GM12878 (cell line): ENCODE data around the gene ACSS1. TPM values are rescaled to one million over a fixed set of nuclear protein-coding genes. Genes with fewer than 3 reads are reported as not detected.

ENCODE experiments used
- ATAC-seq: fragments of 200-7000 bp; cut with Tn5 transposase; 3 replicates; pipeline ENCODE4 v1.9.1; 2020; ENCODE audit warnings: mild to moderate bottlenecking, moderate library complexity
- BruUV-seq: library from RNA; stranded (reverse); fragments of 400-500 nt; replicated peaks from 2 replicates; lab custom pipeline; 2021; lab: Mats Ljungman, UMichigan
- CTCF ChIA-PET: fragments of 300-600 bp; sonication (Branson Sonifier 250); formaldehyde crosslinking; extraction: SDS; loops from one replicate; lab custom pipeline; 2021; ENCODE audit warnings: inconsistent platforms; lab: Yijun Ruan, JAX
- POLR2A ChIA-PET: fragments of 350-600 bp; formaldehyde crosslinking; extraction: SDS; loops from one replicate; lab custom pipeline; 2021; ENCODE audit warnings: inconsistent platforms; lab: Charles Lee
- RAD21 ChIA-PET: fragments of 300-600 bp; sonication (Branson Sonifier 250); formaldehyde crosslinking; loops from one replicate; lab custom pipeline; 2023; ENCODE audit warnings: antibody characterized with exemption; ENCODE audit not compliant: unreplicated experiment; lab: Charles Lee
- SMC1A ChIA-PET: fragments of 300-600 bp; sonication (Branson Sonifier 250); formaldehyde crosslinking; loops from one replicate; lab custom pipeline; 2023; ENCODE audit not compliant: unreplicated experiment, uncharacterized antibody; lab: Charles Lee
- DNase-seq: peaks from one replicate; pipeline ENCODE4 v3.0.0-alpha.2; 2011; ENCODE audit warnings: low read depth, low spot score
- FAIRE-seq: peaks from 3 replicates; lab custom pipeline; 2011; peaks lifted over from hg19 to GRCh38; lab: Jason Lieb, UNC
- H2AFZ ChIP-seq: 2 replicates; pipeline ENCODE4 v1.6.0; 2011; ENCODE audit warnings: low read depth, low read length, control low read depth; ENCODE audit not compliant: control insufficient read depth
- H3K27ac ChIP-seq: 2 replicates; pipeline ENCODE4 v1.5.1; 2011; ENCODE audit warnings: control low read depth; ENCODE audit not compliant: control insufficient read depth, insufficient read depth
- H3K27me3 ChIP-seq, 2 experiments: replicated peaks in 1 of 2; 2 replicates each; pipeline versions ENCODE4 v1.6.0 to v1.6.1; 2011; ENCODE audit warnings: low read length in 1 of 2; ENCODE audit not compliant: control insufficient read depth in 2 of 2, insufficient read depth in 2 of 2
- H3K36me3 ChIP-seq, 2 experiments: 2 replicates each; pipeline ENCODE4 v1.5.1; 2011; ENCODE audit warnings: low read length in 1 of 2; ENCODE audit not compliant: control insufficient read depth in 2 of 2, insufficient read depth in 2 of 2
- H3K4me1 ChIP-seq: 2 replicates; pipeline ENCODE4 v1.6.1; 2011; ENCODE audit warnings: mild to moderate bottlenecking, low read length, moderate library complexity, mixed read lengths; ENCODE audit not compliant: control insufficient read depth, insufficient read depth
- H3K4me2 ChIP-seq: 2 replicates; pipeline ENCODE4 v1.6.0; 2011; ENCODE audit warnings: control low read depth; ENCODE audit not compliant: control insufficient read depth, insufficient read depth
- H3K4me3 ChIP-seq: fragments of 200-600 bp; sonication (generic); 2 replicates; pipeline ENCODE4 v1.5.1; 2016
- H3K79me2 ChIP-seq: 2 replicates; pipeline ENCODE4 v1.6.0; 2011; ENCODE audit warnings: low read length; ENCODE audit not compliant: control insufficient read depth, insufficient read depth
- H3K9ac ChIP-seq: 2 replicates; pipeline ENCODE4 v1.8.0; 2011; ENCODE audit warnings: low read length, control low read depth, mixed read lengths; ENCODE audit not compliant: control insufficient read depth, insufficient read depth
- H3K9me3 ChIP-seq: replicated peaks from 3 replicates; pipeline ENCODE4 v1.5.1; 2011; ENCODE audit warnings: mild to moderate bottlenecking, low read length; ENCODE audit not compliant: control insufficient read depth, insufficient read depth
- H4K20me1 ChIP-seq: 2 replicates; pipeline ENCODE4 v1.6.0; 2011; ENCODE audit not compliant: control insufficient read depth, insufficient read depth
- MXI1 ChIP-seq: fragments of 150-350 bp; IDR thresholded peaks from 2 replicates; pipeline ENCODE4 v1.6.1; 2011; ENCODE audit warnings: low read depth, mild to moderate bottlenecking, inconsistent platforms, low read length, improper control_type of control experiment
- POLR2AphosphoS2 ChIP-seq: IDR thresholded peaks from 2 replicates; pipeline ENCODE4 v1.6.1; 2011; ENCODE audit warnings: low read depth, mild to moderate bottlenecking, low read length, improper control_type of control experiment, moderate library complexity
- SRF ChIP-seq, 2 experiments: IDR thresholded peaks; 2 replicates each; pipeline ENCODE4 v1.6.1; 2011; ENCODE audit warnings: low read depth in 2 of 2, low read length in 2 of 2, mild to moderate bottlenecking in 1 of 2, moderate library complexity in 1 of 2
- SUPT20H ChIP-seq: IDR thresholded peaks from 2 replicates; pipeline ENCODE4 v1.6.1; 2011; ENCODE audit warnings: low read depth, mild to moderate bottlenecking, low read length, moderate library complexity, borderline replicate concordance; ENCODE audit not compliant: control insufficient read depth
- WGBS: methylation state at CpG from one replicate; pipeline ENCODE4 v1.1.6; 2016; ENCODE audit warnings: low lambda C conversion rate; ENCODE audit not compliant: insufficient replicate concordance, insufficient coverage; ENCODE audit errors: missing lambda C conversion rate; 5-methylcytosine and 5-hydroxymethylcytosine counted together
- in situ Hi-C: fragments of 300-500 bp; cut with MboI; formaldehyde crosslinking; loops from 9 replicates; pipeline ENCODE4 v1.14.3; 2018; ENCODE audit warnings: mixed read lengths
- intact Hi-C: fragments of 100-400 bp; cut with micrococcal nuclease; formaldehyde crosslinking; loops from one replicate; pipeline ENCODE4 v1.14.2; 2022; ENCODE audit not compliant: unreplicated experiment
- polyA plus RNA-seq, 11 experiments: library from polyadenylated mRNA; depleted of rRNA in 4 of 11; unstranded in 6 of 11; stranded (reverse) in 5 of 11; fragments of >200 nt; fragmentation: Nextera tagmentation in 4 of 11; fragmentation: Illumina TruSeq in 1 of 11; extraction: Ambion mirVana in 4 of 11; extraction: Trizol in 1 of 11; gene quantifications; 1 replicate in 1 of 11; 2 replicates in 10 of 11; pipeline versions ENCODE4 v1.2.1 to v1.2.3, GENCODE V29; 2011 to 2016; ENCODE audit warnings: inconsistent platforms in 2 of 11, missing spikeins in 2 of 11, low read depth in 1 of 11
- total RNA-seq, 4 experiments: library from RNA; depleted of rRNA in 3 of 4; stranded (reverse); fragments of >200 nt in 3 of 4; fragmentation: Illumina TruSeq in 1 of 4; extraction: Trizol in 1 of 4; gene quantifications; 2 replicates each; pipeline versions ENCODE4 v1.2.1 to v1.2.3, GENCODE V29; 2013 to 2021
- TF ChIP-seq, protein P1 (sequence below): IDR thresholded peaks from 2 replicates; pipeline ENCODE4 v1.6.1; 2012; ENCODE audit warnings: mild to moderate bottlenecking, low read depth, low read length
- TF ChIP-seq, protein P2 (sequence below): IDR thresholded peaks from 2 replicates; pipeline ENCODE4 v1.6.1; 2011; ENCODE audit warnings: borderline replicate concordance, low read depth, mild to moderate bottlenecking, moderate library complexity, mixed read lengths, low read length; ENCODE audit not compliant: insufficient read depth; ENCODE audit errors: extremely low read length
- TF ChIP-seq, protein P3 (sequence below): fragments of 150-350 bp; IDR thresholded peaks from 2 replicates; pipeline ENCODE4 v1.6.1; 2016; ENCODE audit warnings: low read depth, low read length

ACSS1 gene
- total and polyA plus RNA-seq, 10 of the 15 experiments (the other 5 are each of a cell fraction or from before 2014, with no cell fraction given), result 1.3 to 44.9 (median 31.1) TPM

DNA sequence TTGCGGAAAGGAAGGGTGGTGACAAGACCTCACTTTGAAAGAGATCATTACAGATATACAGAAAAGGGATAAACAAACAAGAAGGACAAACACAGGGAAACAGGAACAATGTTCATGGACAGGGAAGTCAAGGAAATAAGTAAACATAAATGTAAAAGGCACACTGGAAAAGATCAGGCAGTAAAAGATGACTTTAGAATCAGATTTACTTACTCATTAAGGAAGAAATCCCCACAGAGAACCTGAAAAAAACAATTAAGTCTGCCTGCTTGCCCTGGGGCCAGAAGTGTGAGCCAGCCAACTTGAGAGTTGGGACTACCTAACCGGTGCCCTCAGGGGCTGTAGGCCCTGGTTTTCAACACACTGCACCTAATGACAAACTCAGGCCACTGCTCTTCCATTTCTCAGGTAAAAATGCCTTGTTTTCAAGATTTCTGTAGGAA, 67.1 kb downstream of the ACSS1 start:
- RAD21 ChIA-PET, result interaction anchor here (1.0 kb wide), 1 partner anchor 74 kb away, joined by 3 read pairs; no protein-coding TSS in a partner anchor
- no peak for FAIRE-seq
- intact Hi-C loops, result no loop called here
- Histone ChIP-seq H3K27ac (no peak overlapping the region; the same call in 1 of the 2 replicates), H3K9ac (peak overlapping the region; percentile 34; the same call in 1 of the 2 replicates), H3K36me3 (no peaks in the 10 kb centered on the region; a peak in 1 of 4 replicates), H3K4me2 (peak overlapping the region; percentile 79), H3K9me3 (no peaks in the 10 kb centered on the region), H3K4me3 (peak overlapping the region; percentile 87; the same call in 1 of the 2 replicates), H4K20me1 (no peaks in the 10 kb centered on the region), H3K27me3 (no peaks in the 10 kb centered on the region), H3K79me2 (peaks cover 39% of the 10 kb centered on the region), H2AFZ (no peak overlapping the region), H3K4me1 (peaks cover 7% of the 10 kb centered on the region; the same call in 1 of the 2 replicates)
- POLR2A ChIA-PET, result no interaction called here
- WGBS, result 93% methylated on average over 2 of the region's 2 CpGs
- TF ChIP-seq, protein P1, sequence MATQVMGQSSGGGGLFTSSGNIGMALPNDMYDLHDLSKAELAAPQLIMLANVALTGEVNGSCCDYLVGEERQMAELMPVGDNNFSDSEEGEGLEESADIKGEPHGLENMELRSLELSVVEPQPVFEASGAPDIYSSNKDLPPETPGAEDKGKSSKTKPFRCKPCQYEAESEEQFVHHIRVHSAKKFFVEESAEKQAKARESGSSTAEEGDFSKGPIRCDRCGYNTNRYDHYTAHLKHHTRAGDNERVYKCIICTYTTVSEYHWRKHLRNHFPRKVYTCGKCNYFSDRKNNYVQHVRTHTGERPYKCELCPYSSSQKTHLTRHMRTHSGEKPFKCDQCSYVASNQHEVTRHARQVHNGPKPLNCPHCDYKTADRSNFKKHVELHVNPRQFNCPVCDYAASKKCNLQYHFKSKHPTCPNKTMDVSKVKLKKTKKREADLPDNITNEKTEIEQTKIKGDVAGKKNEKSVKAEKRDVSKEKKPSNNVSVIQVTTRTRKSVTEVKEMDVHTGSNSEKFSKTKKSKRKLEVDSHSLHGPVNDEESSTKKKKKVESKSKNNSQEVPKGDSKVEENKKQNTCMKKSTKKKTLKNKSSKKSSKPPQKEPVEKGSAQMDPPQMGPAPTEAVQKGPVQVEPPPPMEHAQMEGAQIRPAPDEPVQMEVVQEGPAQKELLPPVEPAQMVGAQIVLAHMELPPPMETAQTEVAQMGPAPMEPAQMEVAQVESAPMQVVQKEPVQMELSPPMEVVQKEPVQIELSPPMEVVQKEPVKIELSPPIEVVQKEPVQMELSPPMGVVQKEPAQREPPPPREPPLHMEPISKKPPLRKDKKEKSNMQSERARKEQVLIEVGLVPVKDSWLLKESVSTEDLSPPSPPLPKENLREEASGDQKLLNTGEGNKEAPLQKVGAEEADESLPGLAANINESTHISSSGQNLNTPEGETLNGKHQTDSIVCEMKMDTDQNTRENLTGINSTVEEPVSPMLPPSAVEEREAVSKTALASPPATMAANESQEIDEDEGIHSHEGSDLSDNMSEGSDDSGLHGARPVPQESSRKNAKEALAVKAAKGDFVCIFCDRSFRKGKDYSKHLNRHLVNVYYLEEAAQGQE, result no peak
- TF ChIP-seq, protein P2, sequence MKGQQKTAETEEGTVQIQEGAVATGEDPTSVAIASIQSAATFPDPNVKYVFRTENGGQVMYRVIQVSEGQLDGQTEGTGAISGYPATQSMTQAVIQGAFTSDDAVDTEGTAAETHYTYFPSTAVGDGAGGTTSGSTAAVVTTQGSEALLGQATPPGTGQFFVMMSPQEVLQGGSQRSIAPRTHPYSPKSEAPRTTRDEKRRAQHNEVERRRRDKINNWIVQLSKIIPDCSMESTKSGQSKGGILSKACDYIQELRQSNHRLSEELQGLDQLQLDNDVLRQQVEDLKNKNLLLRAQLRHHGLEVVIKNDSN, result no peak
- TF ChIP-seq SRF (IDR thresholded peaks at IDR 0.05; ENCODE audit: low read depth in 2 of 2, low read length in 2 of 2), result no peak
- no peak for TF ChIP-seq POLR2AphosphoS2
- no peak for TF ChIP-seq SUPT20H
- TF ChIP-seq, protein P3, sequence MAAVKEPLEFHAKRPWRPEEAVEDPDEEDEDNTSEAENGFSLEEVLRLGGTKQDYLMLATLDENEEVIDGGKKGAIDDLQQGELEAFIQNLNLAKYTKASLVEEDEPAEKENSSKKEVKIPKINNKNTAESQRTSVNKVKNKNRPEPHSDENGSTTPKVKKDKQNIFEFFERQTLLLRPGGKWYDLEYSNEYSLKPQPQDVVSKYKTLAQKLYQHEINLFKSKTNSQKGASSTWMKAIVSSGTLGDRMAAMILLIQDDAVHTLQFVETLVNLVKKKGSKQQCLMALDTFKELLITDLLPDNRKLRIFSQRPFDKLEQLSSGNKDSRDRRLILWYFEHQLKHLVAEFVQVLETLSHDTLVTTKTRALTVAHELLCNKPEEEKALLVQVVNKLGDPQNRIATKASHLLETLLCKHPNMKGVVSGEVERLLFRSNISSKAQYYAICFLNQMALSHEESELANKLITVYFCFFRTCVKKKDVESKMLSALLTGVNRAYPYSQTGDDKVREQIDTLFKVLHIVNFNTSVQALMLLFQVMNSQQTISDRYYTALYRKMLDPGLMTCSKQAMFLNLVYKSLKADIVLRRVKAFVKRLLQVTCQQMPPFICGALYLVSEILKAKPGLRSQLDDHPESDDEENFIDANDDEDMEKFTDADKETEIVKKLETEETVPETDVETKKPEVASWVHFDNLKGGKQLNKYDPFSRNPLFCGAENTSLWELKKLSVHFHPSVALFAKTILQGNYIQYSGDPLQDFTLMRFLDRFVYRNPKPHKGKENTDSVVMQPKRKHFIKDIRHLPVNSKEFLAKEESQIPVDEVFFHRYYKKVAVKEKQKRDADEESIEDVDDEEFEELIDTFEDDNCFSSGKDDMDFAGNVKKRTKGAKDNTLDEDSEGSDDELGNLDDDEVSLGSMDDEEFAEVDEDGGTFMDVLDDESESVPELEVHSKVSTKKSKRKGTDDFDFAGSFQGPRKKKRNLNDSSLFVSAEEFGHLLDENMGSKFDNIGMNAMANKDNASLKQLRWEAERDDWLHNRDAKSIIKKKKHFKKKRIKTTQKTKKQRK, result no peak
- no peak for TF ChIP-seq MXI1
- BruUV-seq, result no TSS peak
- ATAC-seq, result no peak
- no peak for DNase-seq
- SMC1A ChIA-PET, result interaction anchor here (1.2 to 1.6 kb wide), 3 partner anchors 10 to 87 kb away, joined by 3 to 4 read pairs (median 3); no protein-coding TSS in a partner anchor
- in situ Hi-C loops, result loop anchor here (5.0 kb wide), 2 partner anchors 71 to 186 kb away; no protein-coding TSS in a partner anchor
- CTCF ChIA-PET, result interaction anchor here (13.8 kb wide), 1 partner anchor 69 kb away, joined by 244 read pairs; the partner anchor contains the start of gene ACSS1
